NCI-H524 treated with DMSO at 0.1 percent for 48 hours (cell line): ENCODE data around the gene OR52K1.
"Not testable (repeated sequence)": the region's sequence is repeated elsewhere in the genome, so short reads cannot be mapped to it uniquely, and the experiment has no call there.

Source experiments
- DNase-seq: peaks from one replicate; lab custom pipeline; 2025; lab: John Stamatoyannopoulos, UW

Gene OR52K1

GRCh38 chr11:4482445-4482844 is at the start of gene OR52K1:
OR52K1 (plus strand) TSS chr11:4482646; CDS start chr11:4488901, 6,255 bp downstream.
- no peak for DNase-seq

GRCh38 chr11:4433856-4434255 is 48.6 kb upstream of the OR52K1 start:
- DNase-seq: no peak

- no peak for DNase-seq
Observed at GRCh38 chr11:4436411-4436810, 46.0 kb upstream of the OR52K1 start.

- DNase-seq: no peak
Observed at GRCh38 chr11:4441515-4441914, 40.9 kb upstream of the OR52K1 start.

DNA sequence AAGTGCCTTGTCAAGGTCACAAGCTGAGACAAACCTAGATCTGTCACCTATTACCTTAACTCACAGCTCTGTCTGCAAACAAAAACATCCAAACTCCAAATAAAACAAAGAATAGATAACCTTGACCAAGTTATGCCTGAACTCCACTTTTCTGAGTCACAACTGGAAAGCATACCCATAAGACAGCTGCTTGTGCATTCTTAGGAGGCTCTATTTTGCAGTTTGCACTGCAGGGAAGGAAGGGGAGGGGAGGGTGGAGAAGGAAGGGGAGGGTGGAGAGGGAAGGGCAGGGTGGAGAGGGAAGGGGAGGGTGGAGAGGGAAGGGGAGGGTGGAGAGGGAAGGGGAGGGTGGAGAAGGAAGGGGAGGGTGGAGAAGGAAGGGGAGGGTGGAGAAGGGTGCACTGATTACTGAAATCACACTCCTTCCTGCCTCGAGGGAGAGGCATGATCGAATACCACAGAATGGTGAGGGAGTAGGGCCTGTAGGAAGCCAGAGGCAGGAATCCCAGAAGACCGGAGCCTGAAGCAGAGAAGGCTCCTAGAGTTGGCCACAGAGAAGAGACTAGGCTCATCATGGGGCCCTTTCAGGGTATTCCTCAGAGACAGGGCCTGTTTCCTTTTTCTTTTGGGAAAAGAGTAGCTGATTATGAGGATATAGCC is 39.1 kb upstream of the OR52K1 start:
- no peak for DNase-seq

GRCh38 chr11:4448995-4449394 is 33.5 kb upstream of the OR52K1 start, which contains the start of gene OR52K2:
OR52K2 (plus strand) TSS chr11:4449295; CDS start chr11:4449340, 45 bp downstream.
- DNase-seq: no peak

- no peak for DNase-seq
Observed at GRCh38 chr11:4453118-4453517, 29.3 kb upstream of the OR52K1 start.

- DNase-seq: no peak
Observed at GRCh38 chr11:4454021-4454420, 28.4 kb upstream of the OR52K1 start.

DNA sequence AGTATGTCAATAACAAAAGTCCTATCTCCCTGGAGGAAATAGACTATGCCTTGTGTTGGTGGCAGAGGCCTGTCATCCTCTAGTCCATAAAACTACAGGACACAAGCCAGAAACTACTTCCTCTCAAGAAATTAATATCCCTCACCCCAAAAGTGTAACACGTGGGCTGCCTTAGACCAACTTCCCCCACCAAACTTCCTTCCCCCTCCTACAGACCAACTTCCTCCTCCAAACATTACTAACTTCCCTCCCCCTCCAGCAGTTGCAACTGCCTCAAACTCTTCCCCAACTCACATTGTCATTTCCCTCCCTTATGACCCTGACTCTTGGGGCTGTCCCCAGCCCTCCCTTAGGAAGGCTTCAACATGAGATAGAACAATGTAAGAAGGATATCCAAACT is 27.0 kb upstream of the OR52K1 start:
- no peak for DNase-seq

- no peak for DNase-seq
Observed at GRCh38 chr11:4459500-4459899, 22.9 kb upstream of the OR52K1 start.

GRCh38 chr11:4460151-4460550 is 22.3 kb upstream of the OR52K1 start:
- DNase-seq: no peak

DNA sequence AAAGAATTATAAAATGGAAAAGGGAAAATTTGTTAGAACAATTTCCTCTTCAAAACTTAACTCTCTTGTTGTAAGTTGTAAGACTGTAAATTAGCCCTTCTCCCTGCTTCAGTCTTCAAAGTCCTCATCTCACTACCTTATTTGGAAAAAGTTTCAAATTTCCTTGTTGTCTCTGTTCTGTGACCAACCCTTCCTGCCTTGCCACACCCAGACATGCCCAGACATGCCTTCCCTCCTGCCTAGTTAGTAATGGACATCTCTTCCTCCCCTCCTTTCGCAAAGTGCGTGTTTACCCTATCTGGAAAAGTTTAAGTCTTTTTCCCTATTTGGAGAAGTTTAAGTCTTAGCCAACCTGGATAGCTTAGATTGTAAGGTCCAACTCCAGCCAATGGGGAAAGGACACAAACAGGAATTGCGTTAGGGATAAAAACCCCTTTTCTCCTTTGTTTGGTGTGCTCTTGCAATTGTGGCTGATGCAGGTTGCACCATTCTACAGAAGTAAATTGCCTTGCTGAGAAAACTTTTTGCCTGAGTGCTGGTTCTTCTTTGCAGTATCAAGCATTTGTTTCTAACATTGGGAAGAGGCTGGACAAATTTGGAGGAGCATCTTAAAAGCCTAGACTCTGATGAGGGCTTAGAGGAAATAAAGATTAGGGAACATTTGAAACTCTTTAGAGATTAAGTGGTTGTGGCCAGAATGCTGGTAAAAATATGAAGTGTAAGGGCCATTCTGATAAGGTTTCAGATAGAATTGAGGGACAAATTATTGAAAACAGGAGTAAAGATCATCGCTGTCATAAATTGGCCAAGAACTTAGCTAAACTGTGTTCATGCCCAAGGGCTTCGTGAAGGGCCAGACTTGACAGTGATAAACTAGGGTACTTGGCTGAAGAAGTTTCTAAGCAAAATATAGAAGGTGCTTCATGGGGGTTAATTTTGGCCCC is 18.0 kb upstream of the OR52K1 start:
- no peak for DNase-seq

DNA sequence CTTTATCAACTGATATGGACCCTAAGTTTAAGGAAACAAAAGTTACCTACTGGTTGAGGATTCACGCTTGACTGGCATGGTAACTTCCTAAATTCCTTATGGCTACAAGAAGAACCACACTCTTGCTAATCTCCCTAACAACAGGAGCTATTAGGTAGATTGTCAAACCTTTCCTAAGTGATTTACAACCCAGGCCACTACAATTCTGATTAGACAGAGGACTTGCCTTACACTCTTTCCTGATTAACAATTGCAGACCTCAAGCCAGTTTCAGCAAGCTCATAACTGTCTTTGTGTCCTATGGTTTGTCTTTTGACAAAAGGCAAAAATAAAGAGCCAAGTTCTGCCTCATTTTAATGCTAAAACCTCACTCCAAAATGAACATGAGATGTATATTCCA is 17.0 kb upstream of the OR52K1 start:
- no peak for DNase-seq

DNA sequence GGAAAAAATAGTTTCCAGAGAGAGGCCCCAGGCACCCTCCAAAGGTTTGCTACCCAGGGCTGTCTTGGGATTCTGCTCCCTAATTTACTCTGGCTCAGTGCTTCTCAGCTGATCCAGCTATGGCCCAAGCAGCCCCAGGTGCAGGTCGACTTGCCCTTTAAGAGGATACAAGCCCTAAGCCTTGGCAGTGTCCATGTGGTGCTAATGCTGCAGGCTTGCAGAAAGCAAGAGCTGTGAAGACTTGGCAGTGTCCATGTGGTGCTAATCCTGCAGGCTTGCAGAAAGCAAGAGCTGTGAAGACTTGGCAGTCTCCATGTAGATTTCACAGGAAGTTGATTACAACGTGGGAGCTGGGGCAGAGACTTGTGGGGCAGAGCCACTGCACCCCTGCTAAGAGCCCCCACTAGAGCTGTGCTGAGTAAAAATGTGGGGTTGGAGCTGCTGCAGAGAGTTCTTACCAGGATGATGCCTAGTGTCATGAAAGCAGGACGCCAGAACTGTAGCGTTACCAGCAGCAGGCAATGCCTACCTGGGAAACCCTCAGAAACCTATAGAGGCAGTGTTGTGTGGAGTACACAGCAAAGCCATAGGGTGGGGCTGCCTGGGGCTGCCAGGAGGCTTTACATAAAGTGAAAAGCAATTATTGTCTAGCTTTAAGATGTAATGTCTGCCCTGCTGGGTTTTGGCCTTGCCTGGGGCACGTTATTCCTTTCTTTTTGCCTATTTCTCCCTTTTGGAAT is 16.1 kb upstream of the OR52K1 start:
- DNase-seq: no peak

DNA sequence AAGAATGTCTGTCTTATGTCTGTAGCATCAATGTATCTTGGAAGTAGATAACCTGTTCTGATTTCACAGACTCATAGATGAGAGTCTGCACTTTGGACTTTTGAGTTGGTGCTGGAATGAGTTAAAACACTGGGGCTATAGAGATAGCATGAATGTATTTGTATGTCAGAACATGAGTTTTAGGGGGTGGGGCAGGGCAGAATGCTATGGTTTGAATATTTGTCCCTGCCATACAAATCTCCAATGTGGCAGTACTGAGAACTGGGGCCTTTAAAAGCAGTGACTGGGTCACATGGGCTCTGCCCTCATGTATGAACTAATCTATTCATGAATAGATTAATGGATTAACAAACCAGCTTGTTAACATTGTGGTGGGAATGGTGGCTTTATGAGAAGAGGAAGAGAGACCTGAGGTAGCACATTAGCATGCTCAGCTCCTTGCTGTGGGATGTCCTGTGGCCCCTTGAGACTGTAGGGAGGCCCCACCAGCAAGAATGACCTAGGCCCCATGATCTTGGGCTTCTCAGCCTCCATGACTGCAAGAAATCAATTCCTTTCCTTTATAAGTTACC is 15.5 kb upstream of the OR52K1 start:
- no peak for DNase-seq

DNA sequence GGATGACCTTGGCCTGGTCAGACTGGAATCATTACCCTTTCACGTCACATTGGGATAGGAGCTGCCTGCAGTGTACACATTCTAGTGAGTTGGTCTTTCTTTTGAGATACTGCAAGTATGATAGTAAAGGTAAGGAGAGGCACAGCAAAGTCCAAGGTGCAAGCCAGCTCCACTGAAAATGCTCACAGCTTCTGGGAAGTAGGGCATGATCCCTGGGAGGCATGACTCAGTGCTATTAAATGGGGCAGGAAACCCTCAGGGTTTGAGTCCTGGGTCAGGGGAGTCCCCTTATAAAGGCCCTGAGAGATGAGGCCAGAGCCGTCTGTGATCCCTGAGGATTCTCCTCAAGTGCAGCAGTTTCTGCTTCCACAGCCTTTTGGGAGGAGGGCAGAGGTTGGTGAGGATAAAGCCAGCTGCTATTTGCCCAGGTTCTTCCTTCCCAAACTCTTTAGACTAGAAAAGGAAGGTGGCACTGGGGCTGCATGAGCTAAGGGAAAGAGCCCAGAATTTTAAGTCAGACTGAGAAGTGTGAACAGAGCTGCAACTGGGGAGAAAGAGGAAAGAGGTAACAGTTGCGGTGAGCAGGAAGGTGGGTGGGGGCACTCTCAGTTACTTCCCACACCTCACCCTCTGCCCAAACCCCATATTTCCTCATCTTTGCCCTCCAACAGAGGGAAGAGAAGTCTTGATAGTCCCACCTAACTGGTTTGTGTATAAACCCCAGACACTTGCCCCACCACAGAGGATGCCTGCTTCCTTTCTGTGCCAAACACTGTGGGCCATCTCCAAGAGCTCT is 14.4 kb upstream of the OR52K1 start:
- no peak for DNase-seq

- no peak for DNase-seq
Observed at GRCh38 chr11:4479644-4480043, 2.8 kb upstream of the OR52K1 start.

- no peak for DNase-seq
Observed at GRCh38 chr11:4480577-4481239, 1.7 kb upstream of the OR52K1 start.

- DNase-seq: no peak
Observed at GRCh38 chr11:4481240-4481582, 1.2 kb upstream of the OR52K1 start.

GRCh38 chr11:4484310-4484709 is 1.9 kb downstream of the OR52K1 start:
- no peak for DNase-seq

DNA sequence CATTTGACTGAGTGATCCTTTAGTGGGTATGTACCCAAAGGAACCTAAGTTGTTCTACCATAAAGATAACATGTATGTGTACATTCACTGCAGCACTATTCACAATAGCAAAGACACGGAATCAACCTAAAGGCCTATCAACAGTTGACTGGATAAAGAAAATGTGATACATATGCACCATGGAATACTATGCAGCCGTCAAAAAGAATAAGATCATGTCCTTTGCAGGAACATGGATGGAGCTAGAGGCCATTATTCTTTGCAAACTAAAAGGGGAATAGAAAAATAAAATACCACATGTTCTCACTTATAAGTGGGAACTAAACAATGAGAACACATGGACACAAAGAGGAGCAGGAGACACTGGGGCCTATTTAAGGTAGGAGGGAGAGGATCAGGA is 9.0 kb downstream of the OR52K1 start:
- DNase-seq: not testable (repeated sequence)
